Lung (tissue), 12 donors: ENCODE data around the gene ASPDH. TPM values are rescaled to one million over a fixed set of nuclear protein-coding genes. Genes with fewer than 3 reads are reported as not detected.

Experiments
- ATAC-seq: fragments of 200-7000 bp; cut with Tn5 transposase; one replicate; pipeline ENCODE4 v1.9.1; 2020; ENCODE audit warnings: moderate number of reproducible peaks; ENCODE audit not compliant: insufficient read depth, low FRiP score
- DNase-seq, 3 donors: peaks; one replicate each; pipeline ENCODE4 v3.0.0-alpha.2; 2013 to 2017
- H3K27ac ChIP-seq, 2 donors: one replicate each; pipeline ENCODE4 v1.5.1; 2013; ENCODE audit warnings: mild to moderate bottlenecking in 2 of 2, moderate library complexity in 2 of 2, control low read depth in 1 of 2, inconsistent platforms in 1 of 2, low read depth in 1 of 2, low read length in 1 of 2
- H3K27me3 ChIP-seq, 3 donors: one replicate each; pipeline ENCODE4 v1.5.1; 2013; ENCODE audit warnings: low read length in 2 of 3; ENCODE audit not compliant: control insufficient read depth in 3 of 3, insufficient read depth in 3 of 3
- H3K36me3 ChIP-seq, 4 donors: one replicate each; pipeline ENCODE4 v1.5.1; 2013; ENCODE audit warnings: low read length in 4 of 4, mild to moderate bottlenecking in 1 of 4, moderate library complexity in 1 of 4; ENCODE audit not compliant: control insufficient read depth in 4 of 4, insufficient read depth in 4 of 4
- H3K4me1 ChIP-seq, 5 donors: one replicate each; pipeline ENCODE4 v1.5.1; 2013; ENCODE audit warnings: low read length in 5 of 5, mild to moderate bottlenecking in 2 of 5, moderate library complexity in 1 of 5; ENCODE audit not compliant: control insufficient read depth in 5 of 5, insufficient read depth in 5 of 5
- H3K4me3 ChIP-seq: one replicate; pipeline ENCODE4 v1.5.1; 2013; ENCODE audit warnings: mild to moderate bottlenecking, control low read depth, moderate library complexity
- H3K9ac ChIP-seq, 2 donors: one replicate each; pipeline ENCODE4 v1.5.1; 2013; ENCODE audit warnings: low read length in 2 of 2, control low read depth in 1 of 2; ENCODE audit not compliant: insufficient read depth in 1 of 2
- H3K9me3 ChIP-seq, 4 donors: one replicate each; pipeline ENCODE4 v1.5.1; 2013; ENCODE audit warnings: low read length in 3 of 4, mild to moderate bottlenecking in 1 of 4, moderate library complexity in 1 of 4; ENCODE audit not compliant: control insufficient read depth in 4 of 4, insufficient read depth in 3 of 4
- CTCF ChIP-seq: IDR thresholded peaks from 2 replicates; pipeline ENCODE4 v1.5.1; 2012; ENCODE audit warnings: mild to moderate bottlenecking; ENCODE audit errors: control extremely low read depth, extremely low read depth
- WGBS, 2 donors: extraction: QIAGEN DNeasy Blood & Tissue Kit; methylation state at CpG; one replicate each; pipeline ENCODE4 v1.1.7; 2013; 5-methylcytosine and 5-hydroxymethylcytosine counted together
- polyA plus RNA-seq, 2 donors: library from polyadenylated mRNA; stranded (reverse); fragments of 200-250 nt; gene quantifications; one replicate each; pipeline ENCODE4 v1.2.1, GENCODE V29; 2013
- total RNA-seq, 2 donors: library from RNA; depleted of rRNA in 1 of 2; stranded (reverse); fragments of >200 nt in 1 of 2; gene quantifications; one replicate each; pipeline ENCODE4 v1.2.1, GENCODE V29; 2014 to 2021
- donor health status: control.
- donor health status: control.
- donor health status: Bipolar disorder and iron deficiency.
- donor health status: healthy.
- donor health status: DM: yes; HTN: yes; CAD: no.

Gene ASPDH
- total and polyA plus RNA-seq, 4 donors: not detected

- H3K9ac ChIP-seq: no peak overlapping the region
- H3K36me3 ChIP-seq: no peaks in the 10 kb centered on the region
- 18 to 25% methylated on average over 19 to 20 of the region's 20 CpGs for WGBS, 2 donors
- peaks cover 0 to 8% (median 0%) of the 10 kb centered on the region in 5 donors for H3K4me1 ChIP-seq
- TF ChIP-seq CTCF: no peak
- H3K4me3 ChIP-seq: no peak overlapping the region
- ATAC-seq (no peak), DNase-seq (no peak)
- peaks cover 1 to 10% (median 3%) of the 10 kb centered on the region in 3 donors for H3K27me3 ChIP-seq
- H3K27ac ChIP-seq: no peak overlapping the region
- peaks cover 0 to 2% (median 0%) of the 10 kb centered on the region in 4 donors for H3K9me3 ChIP-seq
These were observed 43.4 kb upstream of the ASPDH start for GRCh38 chr19:50557009-50557613.

GRCh38 chr19:50556282-50557008 lies 42.7 kb upstream of the ASPDH start:
- Histone ChIP-seq H3K9ac (no peak overlapping the region), H3K9me3 (peaks cover 0 to 2% (median 0%) of the 10 kb centered on the region in 4 donors), H3K27me3 (peaks cover 0 to 11% (median 3%) of the 10 kb centered on the region in 3 donors), H3K36me3 (no peaks in the 10 kb centered on the region), H3K4me3 (no peak overlapping the region), H3K27ac (no peak overlapping the region), H3K4me1 (peaks cover 0 to 15% (median 0%) of the 10 kb centered on the region in 5 donors)
- 1% methylated on average over 37 to 39 of the region's 39 CpGs for WGBS, 2 donors
- DNase-seq (peak; percentile 76 to 88 (median 84)), ATAC-seq (no peak)
- peak; percentile 45 for TF ChIP-seq CTCF

- no peak for TF ChIP-seq CTCF
- Histone ChIP-seq H3K4me3 (no peak overlapping the region), H3K27ac (no peak overlapping the region), H3K36me3 (no peaks in the 10 kb centered on the region), H3K9me3 (peaks cover 0 to 2% (median 0%) of the 10 kb centered on the region in 4 donors), H3K4me1 (peaks cover 0 to 19% (median 0%) of the 10 kb centered on the region in 5 donors), H3K9ac (no peak overlapping the region), H3K27me3 (peaks cover 3 to 8% (median 3%) of the 10 kb centered on the region in 3 donors)
- WGBS, 2 donors: 25 to 28% methylated on average over 28 of the region's 28 CpGs
- ATAC-seq (no peak), DNase-seq (peak in 1 of 3 donors; percentile 41)
These were observed 42.0 kb upstream of the ASPDH start for GRCh38 chr19:50555450-50556281.
